CD1c-positive myeloid dendritic cell (primary cell): Measurements from ENCODE around the gene ZNF521.

ENCODE experiments used
- DNase-seq: peaks from one replicate; pipeline ENCODE4 v3.0.0-alpha.2; 2016; ENCODE audit errors: extremely low spot score

The ZNF521 gene

GRCh38 chr18:25125680-25126079 lies 226.3 kb downstream of the ZNF521 start:
- DNase-seq, result no peak

DNA sequence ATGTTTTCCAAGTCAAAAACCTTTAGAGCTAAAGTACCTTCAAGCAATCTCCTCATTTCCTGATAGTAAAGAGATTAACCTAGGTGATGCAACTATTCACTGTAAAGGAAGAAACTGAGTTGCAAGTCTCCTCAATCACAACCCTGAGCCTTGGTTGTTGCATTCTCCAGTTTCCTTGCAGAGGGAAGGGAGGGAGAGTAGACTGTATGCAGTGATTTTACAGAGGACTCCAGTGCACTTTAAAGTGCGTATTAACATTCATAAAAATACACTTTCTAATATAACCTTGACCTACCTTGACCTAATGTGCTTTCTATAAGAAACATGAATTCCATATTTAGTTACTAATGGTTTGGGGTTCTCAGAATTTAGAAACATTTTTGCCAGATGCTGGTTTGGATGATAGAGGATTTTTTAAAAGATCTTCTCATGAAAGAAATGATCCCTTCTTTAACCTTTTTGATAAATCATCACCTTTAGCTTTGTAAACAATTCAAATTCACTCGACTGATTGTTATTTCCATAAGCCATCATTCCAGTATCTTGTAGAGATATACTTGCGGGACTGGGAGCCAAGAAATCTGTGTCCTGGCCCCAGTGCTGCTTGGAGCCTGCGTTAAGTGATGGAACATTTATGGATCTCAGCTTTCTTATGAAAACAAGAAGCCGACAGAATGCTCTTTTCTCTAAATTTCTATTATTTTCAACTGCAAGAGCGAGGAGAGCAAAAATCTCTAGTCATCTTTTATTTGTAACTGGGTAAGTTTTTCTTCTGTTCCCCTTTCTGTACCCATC lies 228.3 kb downstream of the ZNF521 start:
- DNase-seq, result no peak

DNA sequence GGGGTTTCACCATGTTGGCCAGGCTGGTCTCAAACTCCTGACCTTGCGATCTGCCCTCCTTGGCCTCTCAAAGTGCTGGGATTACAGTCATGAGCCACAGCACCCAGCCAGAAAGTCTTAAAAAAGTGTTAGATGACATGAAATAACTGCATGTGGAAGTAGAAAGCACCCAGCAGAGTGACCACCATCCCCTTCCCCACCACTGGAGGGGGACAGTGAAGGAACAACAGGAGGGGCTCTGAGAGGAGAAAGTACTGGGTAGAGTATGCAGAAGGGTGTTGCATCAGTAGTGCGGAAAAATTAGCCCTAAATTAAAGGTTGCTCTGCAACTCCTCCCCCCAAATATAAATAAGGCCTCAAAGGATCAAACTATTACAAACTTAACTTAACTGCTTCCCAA lies 230.5 kb downstream of the ZNF521 start:
- DNase-seq, result no peak

GRCh38 chr18:25113566-25113965 lies 238.4 kb downstream of the ZNF521 start:
- no peak for DNase-seq

DNA sequence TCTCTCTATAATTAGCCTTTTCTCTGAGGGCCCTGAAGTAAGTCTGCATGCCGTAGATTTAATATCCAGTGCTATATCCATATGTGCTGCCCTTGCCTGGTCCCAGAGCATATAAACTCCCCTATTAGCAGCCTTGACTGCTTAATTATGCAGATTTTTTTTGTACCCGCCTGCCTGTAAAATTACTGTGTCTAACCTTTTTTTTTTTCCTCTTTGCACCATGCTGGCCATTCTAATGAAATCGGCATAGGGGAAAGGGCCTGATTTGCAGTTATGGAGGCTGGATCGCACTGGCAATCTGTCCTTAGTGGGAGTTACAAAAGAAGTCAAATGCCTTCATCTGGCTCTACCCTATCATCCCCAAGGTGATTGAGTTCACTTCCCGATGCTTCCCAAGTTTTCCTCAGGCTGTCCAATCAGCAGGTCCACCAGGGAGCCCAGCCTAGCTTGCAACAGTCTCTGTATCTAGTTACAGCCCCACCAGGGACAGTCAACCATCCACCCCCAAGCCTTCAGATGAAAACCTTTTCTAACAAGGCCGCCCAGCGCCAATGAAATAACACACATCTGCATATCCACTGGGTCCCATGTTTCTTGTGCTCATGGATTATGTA lies 239.0 kb downstream of the ZNF521 start:
- no peak for DNase-seq

DNA sequence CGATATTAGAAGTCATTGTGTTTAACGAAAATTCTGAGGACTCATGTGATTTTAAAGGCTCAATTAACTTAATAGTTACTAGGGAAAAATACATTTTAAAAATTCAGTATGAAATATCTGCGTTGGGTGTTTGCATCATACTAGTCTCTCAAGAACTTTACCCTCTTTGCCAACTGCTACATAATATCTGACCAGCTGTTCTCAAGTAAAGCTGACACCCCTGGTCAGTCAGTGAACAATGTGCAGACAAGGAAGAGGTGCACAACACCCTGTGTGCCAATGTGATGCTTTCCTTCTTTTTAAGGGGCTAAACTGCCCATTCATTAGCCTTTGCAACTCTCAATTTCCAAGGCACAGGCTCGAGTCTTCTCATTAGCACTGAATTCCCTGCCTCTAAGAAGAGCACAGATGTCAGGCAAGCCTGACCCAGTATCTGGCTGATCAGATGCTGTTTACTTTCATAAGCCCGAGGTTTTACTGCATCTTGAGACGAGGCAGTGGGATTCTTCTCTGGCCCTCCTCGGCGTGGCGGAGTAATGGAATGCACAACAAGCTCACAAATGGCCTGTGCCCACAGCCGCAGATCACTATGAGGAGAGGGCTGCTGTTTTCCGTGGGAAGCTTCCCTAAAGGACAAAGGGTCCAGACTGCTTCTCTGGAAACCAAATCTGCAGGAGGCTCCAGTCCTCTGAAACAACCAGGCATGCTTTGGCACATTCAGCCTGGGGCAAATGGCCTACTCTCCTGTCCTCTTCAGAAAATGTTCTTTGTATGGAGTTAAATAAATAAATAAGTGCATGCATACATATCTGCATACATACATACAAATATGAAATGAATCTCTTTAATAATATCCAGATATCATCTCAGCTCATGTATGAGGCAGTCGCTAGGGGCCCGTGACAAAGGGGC lies 240.3 kb downstream of the ZNF521 start:
- DNase-seq, result no peak

- DNase-seq, result no peak
Measured at GRCh38 chr18:25109484-25109883, 242.5 kb downstream of the ZNF521 start.

DNA sequence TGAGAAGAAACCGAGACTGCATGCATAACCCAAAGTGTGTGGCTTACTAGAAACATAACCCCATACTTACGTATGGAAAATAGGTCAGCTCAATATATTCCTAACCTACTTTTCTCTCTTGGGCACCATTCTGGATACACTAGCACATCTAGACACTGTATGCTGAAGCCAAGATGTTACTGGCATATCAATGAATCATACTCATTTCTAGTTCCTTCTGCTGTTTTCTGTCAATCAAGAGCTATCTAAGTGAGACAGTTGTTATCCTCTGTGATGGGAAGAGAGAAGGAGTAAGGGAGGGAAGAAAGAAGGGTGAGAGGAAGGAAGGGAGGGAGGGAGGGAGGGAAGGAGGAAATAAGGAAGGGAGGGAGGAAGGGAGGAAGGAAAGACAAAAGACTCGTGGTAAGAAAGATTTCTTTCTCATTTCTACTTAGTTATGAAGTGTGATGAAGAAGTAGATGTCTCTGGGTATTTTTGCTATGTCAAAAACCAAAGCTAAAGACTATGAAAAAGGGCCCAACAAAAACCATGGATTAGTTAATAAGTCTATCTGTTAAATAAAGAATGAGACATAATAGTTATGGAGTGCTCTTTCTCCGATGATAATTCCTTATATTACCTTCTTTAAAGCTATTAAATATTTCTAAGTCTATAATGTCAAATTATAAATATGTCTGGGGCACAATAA lies 248.4 kb downstream of the ZNF521 start:
- no peak for DNase-seq

DNA sequence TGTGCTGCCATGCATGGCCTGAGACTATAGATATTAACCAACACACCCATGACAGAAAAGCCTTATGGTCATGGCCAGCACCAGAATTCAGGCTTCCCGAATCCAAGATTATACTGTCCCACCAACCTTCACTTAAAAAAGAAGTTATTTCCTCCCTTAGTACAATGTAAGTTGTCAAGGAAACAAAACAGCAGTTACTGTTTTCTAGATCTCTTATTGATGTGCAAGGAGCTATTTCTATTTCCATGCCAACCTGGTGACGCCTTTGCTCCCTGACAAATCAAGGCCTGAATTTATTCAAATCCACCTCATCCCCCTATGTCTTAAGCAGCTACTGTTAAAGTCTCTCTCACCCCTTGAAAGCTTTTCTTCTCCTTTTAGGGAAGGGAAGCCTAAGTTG lies 249.3 kb downstream of the ZNF521 start:
- no peak for DNase-seq

DNA sequence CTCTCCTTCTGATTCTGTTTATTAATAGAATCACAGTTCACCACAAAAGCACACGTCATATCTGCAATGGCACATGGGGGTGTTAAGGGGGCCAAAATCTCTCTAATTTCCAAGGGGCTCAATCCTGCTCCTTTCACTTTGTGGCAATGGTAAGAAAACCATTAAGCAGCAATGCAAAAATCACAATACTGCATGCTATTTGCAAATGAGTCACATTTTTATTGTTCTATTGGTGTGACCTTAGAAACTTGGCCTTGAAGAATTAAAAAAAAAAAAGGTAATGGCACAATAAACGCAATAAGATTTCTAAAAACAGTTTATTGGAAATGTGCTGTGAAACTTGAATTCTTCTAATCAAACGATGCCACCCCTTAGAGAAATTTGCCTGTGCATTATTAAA lies 251.5 kb downstream of the ZNF521 start:
- no peak for DNase-seq

GRCh38 chr18:25099895-25100294 lies 252.1 kb downstream of the ZNF521 start:
- no peak for DNase-seq

GRCh38 chr18:25097569-25098056 lies 254.4 kb downstream of the ZNF521 start:
- no peak for DNase-seq

GRCh38 chr18:25097057-25097456 lies 254.9 kb downstream of the ZNF521 start:
- DNase-seq, result no peak

GRCh38 chr18:25093141-25093540 lies 258.8 kb downstream of the ZNF521 start:
- DNase-seq, result no peak

- no peak for DNase-seq
Measured at GRCh38 chr18:25089470-25089869, 262.5 kb downstream of the ZNF521 start.

GRCh38 chr18:25086876-25087275 lies 265.1 kb downstream of the ZNF521 start:
- DNase-seq, result no peak

DNA sequence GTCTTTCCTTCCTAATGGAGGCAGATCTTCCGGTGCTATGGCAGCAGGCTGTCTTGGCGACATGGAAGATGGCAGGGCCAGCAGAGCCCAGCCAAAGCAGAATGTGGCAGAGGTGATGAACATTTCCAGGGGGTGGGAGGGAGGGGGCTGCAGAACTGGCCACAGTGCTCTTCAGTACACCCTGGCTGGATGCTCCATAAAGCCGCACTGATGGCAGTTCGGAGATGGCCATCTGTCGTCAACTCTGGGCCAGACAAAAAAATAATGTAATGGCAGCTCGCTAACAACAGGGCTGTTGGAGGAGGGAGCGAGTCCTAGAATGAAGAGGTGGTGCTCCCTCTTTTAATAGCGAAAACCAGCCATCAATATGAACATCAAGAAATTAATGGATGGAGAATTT lies 271.0 kb downstream of the ZNF521 start:
- DNase-seq, result no peak

DNA sequence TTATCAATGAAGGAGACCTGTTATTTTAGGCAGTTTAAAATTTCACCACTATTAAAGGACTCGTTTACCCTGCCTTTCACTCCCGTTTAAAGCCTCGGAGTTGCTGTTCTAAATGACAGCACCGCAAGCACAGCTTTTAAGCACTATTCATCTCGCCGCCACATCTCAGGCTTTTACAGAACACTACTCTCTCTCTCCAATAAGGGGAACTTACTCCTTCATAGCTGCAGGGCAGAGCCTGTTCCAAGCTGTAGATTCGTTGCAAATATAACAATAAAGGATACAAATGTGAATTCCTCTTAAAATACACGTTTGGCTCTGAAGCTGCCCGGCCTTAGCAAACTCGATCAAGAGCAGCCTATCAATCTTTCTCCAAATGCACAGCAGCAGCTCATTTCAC lies 271.8 kb downstream of the ZNF521 start:
- DNase-seq, result no peak

- DNase-seq, result no peak
Measured at GRCh38 chr18:25077944-25078723, 273.8 kb downstream of the ZNF521 start.

DNA sequence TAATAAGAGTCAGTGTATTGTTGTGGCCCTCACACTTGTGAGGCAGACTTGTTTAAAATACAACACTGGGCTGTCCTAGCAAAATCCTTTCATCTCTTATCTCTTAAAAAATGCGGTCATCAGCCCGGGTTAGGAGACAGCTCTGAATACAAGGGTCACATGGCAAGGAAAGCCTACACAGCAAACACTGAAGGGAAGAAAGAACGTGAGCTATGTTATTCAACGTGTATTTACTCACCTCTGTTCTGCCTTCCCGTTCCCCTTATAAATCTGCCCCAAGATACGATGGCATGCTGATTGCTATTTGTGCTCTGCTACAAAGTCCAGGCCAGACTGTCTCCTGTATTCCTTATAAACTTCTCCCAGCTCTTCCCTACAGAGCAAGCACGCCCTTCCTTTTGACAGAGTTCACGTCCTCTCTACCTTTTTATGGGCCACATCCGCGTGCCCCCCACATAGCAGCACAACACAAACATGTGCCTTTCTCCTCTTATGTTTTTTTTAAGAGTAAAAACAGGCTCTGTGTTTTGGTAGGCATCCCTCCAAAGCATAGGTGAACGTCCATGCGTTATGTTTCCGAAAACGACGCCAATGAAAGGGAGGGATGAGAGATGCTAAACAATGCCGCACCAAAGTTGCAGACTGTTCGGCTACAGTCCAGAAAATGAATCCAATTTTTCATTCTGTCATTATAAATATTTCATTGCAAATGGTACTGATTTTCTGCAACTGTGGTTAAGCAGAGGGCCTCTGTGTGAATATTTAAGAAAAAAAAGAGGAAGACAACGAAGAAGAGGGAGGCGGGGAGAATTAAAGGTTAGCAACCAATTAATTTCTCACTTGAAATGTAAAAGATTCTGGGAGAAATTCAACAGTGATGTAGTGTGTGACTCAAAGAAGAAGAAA lies 274.7 kb downstream of the ZNF521 start:
- no peak for DNase-seq
